Nephron (organoid): ENCODE data around the gene PACSIN2.

Experiments used
- H3K27ac Mint-ChIP-seq, 3 experiments: 2 replicates each; pipeline ENCODE4 v1.8.0; 2020; ENCODE audit warnings: mixed read lengths in 3 of 3, mild to moderate bottlenecking in 2 of 3, moderate library complexity in 1 of 3
- H3K27me3 Mint-ChIP-seq: 2 replicates; pipeline ENCODE4 v1.8.0; 2021; ENCODE audit warnings: low read depth, mild to moderate bottlenecking, moderate library complexity, mixed read lengths
- H3K36me3 Mint-ChIP-seq: 2 replicates; pipeline ENCODE4 v1.8.0; 2020; ENCODE audit warnings: low read depth, mixed read lengths
- H3K4me1 Mint-ChIP-seq: 2 replicates; pipeline ENCODE4 v1.8.0; 2020; ENCODE audit warnings: mixed read lengths
- H3K4me3 Mint-ChIP-seq, 3 experiments: 2 replicates each; pipeline ENCODE4 v1.8.0; 2020; ENCODE audit warnings: mild to moderate bottlenecking in 3 of 3, mixed read lengths in 3 of 3, moderate library complexity in 2 of 3
- H3K9me3 Mint-ChIP-seq: 2 replicates; pipeline ENCODE4 v1.8.0; 2020; ENCODE audit warnings: mixed read lengths
- CTCF ChIP-seq, 3 experiments: fragments of 200-600 bp; sonication (generic); IDR thresholded peaks; one replicate each; pipeline ENCODE4 v1.5.0; 2021; ENCODE audit warnings: antibody characterized with exemption in 3 of 3; ENCODE audit not compliant: unreplicated experiment in 3 of 3

Gene PACSIN2

GRCh38 chr22:42931421-42932196, 83.3 kb downstream of the PACSIN2 start:
- Mint-ChIP-seq H3K4me1 (peaks cover 60% of the 10 kb centered on the region), H3K27me3 (no peaks in the 10 kb centered on the region), H3K27ac (peak overlapping the region in 2 of 3 experiments; percentile 22 to 26)

DNA sequence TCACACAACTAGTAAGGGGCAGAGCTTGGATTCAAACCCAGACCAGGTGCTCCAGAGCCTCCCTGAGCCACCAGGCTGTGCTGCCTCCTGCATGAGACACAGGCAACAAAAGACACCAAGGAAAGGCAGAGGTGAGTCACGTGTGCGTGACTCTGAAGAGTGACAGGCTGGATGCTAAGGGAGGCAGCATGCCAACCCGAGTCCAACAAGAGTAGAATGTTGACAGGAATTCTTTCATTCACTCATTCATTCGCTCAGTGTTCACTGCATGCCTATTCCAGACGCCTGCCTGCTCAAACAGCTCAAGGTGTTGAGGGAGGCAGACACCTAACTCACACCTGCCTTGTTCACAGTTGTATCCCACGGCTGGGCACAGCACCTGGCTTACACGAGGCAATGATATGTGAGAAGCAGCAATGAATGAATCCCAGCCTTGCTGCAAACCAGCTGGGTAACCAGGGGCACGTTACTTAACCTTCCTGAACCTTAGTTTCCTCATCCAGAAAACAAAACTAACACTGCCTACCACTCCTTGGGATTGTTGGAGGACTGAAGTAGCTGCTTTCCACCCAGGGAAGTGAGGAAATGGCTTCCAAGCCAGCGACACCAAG, 84.0 kb downstream of the PACSIN2 start:
- Mint-ChIP-seq H3K4me1 (peaks cover 62% of the 10 kb centered on the region), H3K9me3 (no peaks in the 10 kb centered on the region), H3K27me3 (no peaks in the 10 kb centered on the region), H3K4me3 (no peak overlapping the region), H3K36me3 (no peaks in the 10 kb centered on the region), H3K27ac (no peak overlapping the region)
- no peak for TF ChIP-seq CTCF (IDR thresholded peaks at IDR 0.05; ENCODE audit: unreplicated experiment in 3 of 3)

More at GRCh38 chr22:42931421-42932196, 83.3 kb downstream of the PACSIN2 start:
- Mint-ChIP-seq H3K36me3 (no peaks in the 10 kb centered on the region), H3K9me3 (no peaks in the 10 kb centered on the region), H3K4me3 (no peak overlapping the region)
- TF ChIP-seq CTCF (IDR thresholded peaks at IDR 0.05; ENCODE audit: unreplicated experiment in 3 of 3): no peak

GRCh38 chr22:42929838-42930155, 85.2 kb downstream of the PACSIN2 start:
- no peaks in the 10 kb centered on the region for H3K27me3 Mint-ChIP-seq
- H3K4me3 Mint-ChIP-seq: no peak overlapping the region
- H3K36me3 Mint-ChIP-seq: no peaks in the 10 kb centered on the region
- peak overlapping the region in 1 of 3 experiments; percentile 5 for H3K27ac Mint-ChIP-seq
- no peak for TF ChIP-seq CTCF (IDR thresholded peaks at IDR 0.05; ENCODE audit: unreplicated experiment in 3 of 3)
- peaks cover 65% of the 10 kb centered on the region for H3K4me1 Mint-ChIP-seq
- H3K9me3 Mint-ChIP-seq: no peaks in the 10 kb centered on the region

- Mint-ChIP-seq H3K9me3 (no peaks in the 10 kb centered on the region), H3K36me3 (no peaks in the 10 kb centered on the region)
These were observed 85.7 kb downstream of the PACSIN2 start for GRCh38 chr22:42928969-42929837.

DNA sequence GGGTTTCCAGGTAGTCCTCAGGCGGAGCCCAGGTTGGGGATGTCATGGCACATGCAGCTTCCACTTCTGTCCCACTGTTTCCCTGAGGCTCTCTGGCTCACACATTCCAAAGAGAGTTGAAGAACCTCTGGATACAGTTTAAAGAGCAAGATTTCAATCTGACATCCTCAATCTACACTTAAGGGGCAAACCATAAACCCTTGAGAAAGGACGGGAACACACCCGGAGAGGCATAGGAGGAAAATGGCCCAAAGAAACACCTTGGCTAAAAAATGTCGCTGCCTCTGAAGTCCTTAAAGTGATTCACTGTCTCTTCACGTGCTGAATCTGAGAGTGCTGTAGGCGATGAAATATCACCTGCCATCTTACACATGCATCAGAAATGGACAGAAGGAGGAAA, 87.0 kb downstream of the PACSIN2 start:
- peaks cover 54% of the 10 kb centered on the region for H3K4me1 Mint-ChIP-seq
- H3K9me3 Mint-ChIP-seq: no peaks in the 10 kb centered on the region
- H3K36me3 Mint-ChIP-seq: no peaks in the 10 kb centered on the region
- TF ChIP-seq CTCF (IDR thresholded peaks at IDR 0.05; ENCODE audit: unreplicated experiment in 3 of 3): no peak
- H3K27ac Mint-ChIP-seq: no peak overlapping the region
- no peak overlapping the region for H3K4me3 Mint-ChIP-seq
- H3K27me3 Mint-ChIP-seq: no peaks in the 10 kb centered on the region

More at GRCh38 chr22:42928969-42929837, 85.7 kb downstream of the PACSIN2 start:
- peak overlapping the region in 2 of 3 experiments; percentile 5 to 26 for H3K27ac Mint-ChIP-seq
- H3K4me1 Mint-ChIP-seq: peaks cover 61% of the 10 kb centered on the region
- H3K27me3 Mint-ChIP-seq: no peaks in the 10 kb centered on the region
- no peak overlapping the region for H3K4me3 Mint-ChIP-seq
- no peak for TF ChIP-seq CTCF (IDR thresholded peaks at IDR 0.05; ENCODE audit: unreplicated experiment in 3 of 3)
